GM21786 (cell line): ENCODE results near the gene EIF2S2.

Experiments used
- ATAC-seq: cut with Tn5 transposase; IDR thresholded peaks from one replicate; pipeline ENCODE4 v1.9.1; 2021; ENCODE audit not compliant: unreplicated experiment

Gene EIF2S2

GRCh38 chr20:34090645-34091044 lies 21.4 kb downstream of the EIF2S2 start:
- ATAC-seq: no peak

- no peak for ATAC-seq
Observed at GRCh38 chr20:34089655-34090345, 22.2 kb downstream of the EIF2S2 start.

GRCh38 chr20:34089175-34089479 lies 22.9 kb downstream of the EIF2S2 start:
- ATAC-seq: no peak

- ATAC-seq: no peak
Observed at GRCh38 chr20:34088305-34089174, 23.5 kb downstream of the EIF2S2 start.

- no peak for ATAC-seq
Observed at GRCh38 chr20:34085544-34086040, 26.5 kb downstream of the EIF2S2 start.

GRCh38 chr20:34084227-34084923 lies 27.7 kb downstream of the EIF2S2 start:
- no peak for ATAC-seq

GRCh38 chr20:34083781-34084180 lies 28.3 kb downstream of the EIF2S2 start:
- no peak for ATAC-seq

GRCh38 chr20:34083137-34083536 lies 28.9 kb downstream of the EIF2S2 start:
- no peak for ATAC-seq

GRCh38 chr20:34082232-34082887 lies 29.7 kb downstream of the EIF2S2 start:
- ATAC-seq: no peak

GRCh38 chr20:34079818-34080217 lies 32.2 kb downstream of the EIF2S2 start:
- ATAC-seq: no peak

GRCh38 chr20:34078540-34078939 lies 33.5 kb downstream of the EIF2S2 start:
- ATAC-seq: no peak

- ATAC-seq: no peak
Observed at GRCh38 chr20:34076952-34077351, 35.1 kb downstream of the EIF2S2 start.

- no peak for ATAC-seq
Observed at GRCh38 chr20:34075647-34076046, 36.4 kb downstream of the EIF2S2 start.

- ATAC-seq: no peak
Observed at GRCh38 chr20:34074101-34074760, 37.8 kb downstream of the EIF2S2 start.

- no peak for ATAC-seq
Observed at GRCh38 chr20:34072778-34073177, 39.3 kb downstream of the EIF2S2 start.

GRCh38 chr20:34072076-34072475 lies 40.0 kb downstream of the EIF2S2 start:
- no peak for ATAC-seq

- ATAC-seq: no peak
Observed at GRCh38 chr20:34070859-34071258, 41.2 kb downstream of the EIF2S2 start.

GRCh38 chr20:34070079-34070439 lies 42.0 kb downstream of the EIF2S2 start:
- ATAC-seq: no peak

- peak; percentile 58 for ATAC-seq
Observed at GRCh38 chr20:34069341-34070078, 42.5 kb downstream of the EIF2S2 start.

GRCh38 chr20:34068001-34068400 lies 44.0 kb downstream of the EIF2S2 start:
- no peak for ATAC-seq
